NCI-H226 (cell line): ENCODE measurements around the gene LTO1.

Source experiments
- DNase-seq: peaks from one replicate; pipeline ENCODE4 v3.0.0-alpha.2; 2015

The LTO1 gene

DNA sequence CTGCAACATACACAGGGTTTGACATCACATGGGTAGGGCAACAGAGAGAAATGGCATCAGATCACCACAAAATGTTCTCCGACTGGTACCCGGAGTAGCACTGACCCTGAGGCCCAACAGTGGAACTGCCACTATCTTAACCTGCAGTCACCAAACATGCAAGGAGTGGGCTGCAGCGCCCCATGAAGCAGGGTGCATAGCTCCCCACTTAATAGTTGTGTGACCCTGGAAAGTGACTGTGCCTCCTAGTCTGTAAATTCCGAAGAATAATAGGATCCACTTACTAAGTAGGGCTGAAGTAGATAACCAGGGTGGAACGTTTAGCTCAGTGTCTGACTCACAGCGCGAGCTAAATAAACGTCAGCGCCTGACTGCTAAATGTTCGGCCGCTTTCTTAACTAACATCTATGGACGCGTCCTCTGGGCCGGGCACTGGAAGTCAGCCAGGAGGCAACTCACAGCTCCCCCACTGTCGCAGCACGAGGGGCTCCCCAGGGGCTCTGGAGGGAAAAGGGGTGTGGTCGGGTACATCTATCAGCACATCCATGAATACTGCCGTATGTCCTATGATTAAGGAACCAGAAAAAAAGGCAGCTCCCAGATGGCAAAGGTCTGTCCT is 777 bp downstream of the LTO1 start:
- peak; percentile 75 for DNase-seq

DNA sequence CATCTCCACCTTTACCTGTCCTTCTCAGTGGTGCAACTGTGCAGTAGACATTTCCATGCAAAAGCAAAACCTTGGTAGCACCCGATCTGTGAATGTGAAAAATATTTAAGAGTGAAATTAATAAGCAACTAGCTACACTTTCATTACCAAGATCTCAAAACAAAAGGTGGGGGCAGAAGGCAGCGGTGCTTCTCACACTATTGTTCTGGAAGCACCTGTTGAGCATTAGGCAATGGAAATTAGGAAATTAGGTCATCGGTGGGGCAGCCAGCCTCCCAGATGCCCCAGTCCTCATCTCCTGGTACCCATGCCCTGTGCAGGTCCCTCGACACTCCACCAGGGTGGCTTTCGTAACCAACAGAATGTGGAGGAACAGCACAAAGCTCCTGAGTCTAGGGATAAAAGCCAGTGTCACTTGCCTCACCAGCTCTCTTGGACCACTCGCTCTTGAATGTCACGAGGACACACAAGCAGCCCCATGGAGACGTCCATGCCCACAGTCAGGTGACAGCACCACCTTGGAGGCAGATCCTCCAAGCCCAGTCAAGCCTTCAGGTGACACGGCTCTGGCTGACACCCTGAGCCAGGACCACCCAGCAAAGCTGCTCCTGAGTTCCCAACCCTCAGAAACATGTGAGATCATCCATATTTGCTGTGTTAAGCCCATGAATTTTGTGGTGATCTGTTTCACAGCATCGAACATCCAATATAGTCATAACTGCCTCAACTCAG is 3.3 kb downstream of the LTO1 start:
- no peak for DNase-seq

DNA sequence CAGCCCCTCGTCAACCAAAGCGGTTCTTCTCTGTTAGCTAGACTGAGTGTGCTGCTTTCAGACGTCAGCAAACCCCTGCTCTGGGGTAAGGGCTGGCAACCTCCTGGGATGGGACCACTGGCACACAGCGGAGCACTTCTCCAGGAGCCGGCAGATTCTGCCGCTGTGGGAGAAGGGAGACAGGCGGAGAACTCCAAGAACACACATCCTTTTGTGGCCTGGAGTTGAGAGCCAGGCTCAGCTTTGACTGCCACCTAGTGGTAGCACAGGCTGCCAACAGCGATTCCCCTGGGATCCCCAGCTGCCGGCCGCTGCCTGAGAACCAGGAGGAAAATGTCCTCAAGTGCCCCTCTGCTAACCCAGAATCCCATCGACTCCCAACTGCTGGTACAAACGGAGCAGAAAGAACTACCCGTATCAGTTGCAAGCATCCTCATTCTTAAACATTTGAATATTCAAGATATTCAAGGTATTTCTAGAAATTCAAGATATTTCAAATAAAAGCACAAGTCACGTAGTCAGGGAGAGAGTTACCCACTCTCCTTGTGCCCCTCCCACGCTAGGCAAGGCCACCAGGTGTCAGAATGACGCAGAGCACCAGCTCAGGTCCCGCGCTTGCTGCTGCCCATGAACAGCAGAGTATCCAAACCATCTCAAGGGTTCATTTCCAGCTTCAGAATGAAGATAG is 4.9 kb downstream of the LTO1 start:
- DNase-seq, result peak; percentile 48

DNA sequence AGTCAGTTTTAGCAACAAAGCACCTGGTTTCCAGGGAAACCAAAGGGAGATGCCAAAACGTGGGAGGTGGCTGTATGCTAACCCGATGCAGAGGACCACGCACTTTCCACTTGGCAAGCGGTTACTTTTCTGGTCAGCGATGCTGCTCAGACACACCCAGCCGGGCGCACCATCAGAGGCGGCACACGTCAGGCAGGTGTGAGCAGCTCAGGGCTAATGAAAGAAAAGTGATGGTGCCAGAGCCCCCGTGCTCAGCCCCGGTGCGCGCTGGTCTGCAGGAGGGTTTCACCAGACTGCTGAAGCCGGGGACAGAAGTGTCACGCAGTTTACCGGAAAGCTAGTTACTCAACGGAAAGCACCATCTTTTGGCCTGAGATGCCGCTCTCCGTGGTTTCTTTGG is 5.7 kb downstream of the LTO1 start:
- DNase-seq, result no peak

DNA sequence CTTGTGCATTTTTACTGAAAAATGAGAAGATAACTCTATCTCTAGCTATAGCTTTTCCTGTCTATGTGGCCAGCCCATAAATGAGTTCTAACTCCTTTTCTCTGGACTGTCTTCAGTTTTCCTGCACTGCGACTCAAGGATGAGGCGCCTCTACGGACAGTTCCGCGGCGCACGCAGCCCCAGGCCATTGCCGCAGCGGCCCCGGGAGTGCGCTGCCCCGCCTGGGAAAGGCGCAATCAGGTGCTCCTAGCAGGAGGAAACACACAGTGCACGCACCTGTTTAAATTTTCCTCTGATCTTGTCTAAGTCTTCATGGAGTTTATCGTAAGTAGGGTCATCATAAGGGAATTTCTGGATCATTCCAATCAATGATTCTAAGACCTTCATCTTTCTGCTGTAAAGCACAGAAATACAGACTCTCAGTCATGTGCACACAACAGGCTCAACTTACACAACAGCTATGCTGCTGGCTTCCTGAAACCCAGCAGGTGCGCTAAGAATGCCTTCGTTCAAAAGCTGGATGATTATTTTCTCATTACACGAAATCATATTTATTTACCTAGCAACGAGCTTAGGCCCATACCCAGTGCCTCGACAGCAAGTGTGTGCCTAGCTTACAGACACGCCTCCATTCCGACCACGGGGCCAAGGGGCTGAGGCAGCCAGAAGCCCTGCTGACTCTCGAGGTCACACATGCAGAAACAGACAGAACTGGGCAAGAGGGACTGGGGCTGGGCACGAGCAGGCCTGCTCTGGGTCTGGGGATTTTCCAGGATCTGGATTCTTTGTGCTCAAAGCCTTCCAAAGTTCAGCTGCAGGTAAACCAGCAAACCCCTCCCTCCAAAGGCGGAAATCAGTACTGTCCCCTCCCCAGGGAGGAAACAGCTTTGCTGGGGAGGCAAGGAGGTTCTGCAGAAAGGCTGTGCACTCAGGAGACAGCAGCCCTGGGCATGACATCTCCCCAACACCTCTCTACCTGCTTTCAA is 7.2 kb downstream of the LTO1 start:
- DNase-seq, result no peak

DNA sequence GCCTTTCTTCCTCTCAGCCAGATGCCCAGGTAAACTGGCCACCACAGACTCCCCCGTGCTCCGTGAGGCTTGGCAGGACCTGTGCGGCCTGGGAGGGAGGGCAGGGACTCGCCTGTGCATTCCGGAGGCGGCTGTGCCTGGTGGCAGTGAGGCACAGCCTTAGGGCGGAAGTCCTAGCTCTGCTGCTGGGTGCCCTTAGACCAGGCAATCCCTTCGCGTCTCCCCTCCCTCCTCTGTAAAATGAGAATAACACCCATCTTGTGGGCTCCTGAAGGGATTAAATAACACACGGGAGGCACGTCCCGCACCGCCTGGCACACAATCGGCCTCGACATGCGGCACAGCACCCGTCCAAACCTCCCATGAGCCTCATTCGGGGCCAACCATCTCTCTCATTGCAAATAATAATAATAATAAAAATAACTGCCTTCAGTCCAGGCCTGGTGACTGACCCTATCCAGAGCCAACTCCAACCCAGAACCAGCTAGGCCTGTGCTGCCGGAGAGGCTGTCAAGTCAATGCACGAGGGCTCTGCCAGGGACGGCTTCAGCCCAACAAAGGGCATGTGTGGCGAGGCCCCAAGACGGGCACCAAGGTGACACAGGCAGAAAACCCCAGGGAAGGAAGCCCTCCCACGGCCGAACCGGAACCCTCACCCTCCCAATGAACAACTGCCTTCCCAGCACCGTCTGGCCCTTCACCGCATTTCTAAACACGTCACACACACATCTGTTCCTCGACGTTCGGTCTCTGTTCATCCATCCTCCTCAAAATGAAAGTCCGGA is 8.2 kb downstream of the LTO1 start:
- no peak for DNase-seq

DNA sequence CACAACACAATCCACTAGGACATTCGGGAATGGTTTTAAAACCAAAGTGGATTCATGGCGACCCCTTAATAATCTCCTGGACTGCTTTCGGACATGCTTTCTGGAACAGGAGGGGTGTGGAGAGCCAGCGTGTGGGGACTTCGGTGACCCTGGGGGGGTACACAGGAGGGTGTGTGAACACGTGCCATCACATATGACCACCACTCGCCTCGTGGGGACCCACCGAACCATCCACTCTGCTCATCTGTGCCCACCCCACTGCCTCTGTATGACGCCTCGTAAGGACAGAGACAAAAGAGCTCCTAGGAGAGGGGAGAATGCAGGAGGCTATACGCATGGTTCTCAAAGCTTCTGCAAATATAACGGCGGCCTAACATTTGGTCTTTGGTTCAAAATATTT is 8.9 kb downstream of the LTO1 start:
- no peak for DNase-seq

DNA sequence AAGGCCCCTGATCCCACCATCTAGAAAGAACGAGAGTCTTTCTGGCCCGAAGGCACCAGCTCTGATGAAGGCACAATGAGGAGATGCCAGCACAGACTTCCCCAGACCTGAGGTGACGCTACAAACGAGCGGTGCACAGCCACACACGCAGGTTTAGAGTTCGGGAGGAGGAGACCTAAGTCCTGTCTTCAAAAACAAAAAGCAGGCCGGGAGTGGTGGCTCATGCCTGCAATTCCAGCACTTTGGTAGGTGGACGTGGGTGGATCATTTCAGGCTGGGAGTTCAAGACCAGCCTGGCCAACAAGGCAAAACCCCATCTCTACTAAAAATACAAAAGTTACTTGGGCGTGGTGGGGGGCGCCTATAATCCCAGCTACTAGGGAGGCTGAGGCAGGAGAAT is 9.5 kb downstream of the LTO1 start:
- no peak for DNase-seq

DNA sequence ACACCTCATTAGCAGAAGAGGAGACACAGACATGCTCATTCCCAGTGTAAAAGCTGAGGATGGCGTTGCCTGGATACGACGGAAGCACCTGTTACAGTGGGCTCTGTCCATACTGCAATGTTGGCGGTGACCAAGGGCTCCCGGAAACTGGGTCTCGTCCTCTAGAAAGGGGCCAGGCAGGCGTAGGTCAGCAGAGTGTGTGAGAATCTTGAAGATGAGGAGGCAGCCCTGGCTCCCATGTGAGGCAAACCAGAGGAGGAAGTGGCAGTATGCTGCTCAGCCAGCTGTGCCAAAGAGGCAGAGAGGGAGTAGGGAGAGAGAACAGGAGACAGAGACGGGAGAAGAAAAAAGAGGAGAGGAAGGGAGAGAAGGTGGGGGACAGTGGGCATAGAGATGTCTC is 10.3 kb downstream of the LTO1 start:
- DNase-seq, result no peak

DNA sequence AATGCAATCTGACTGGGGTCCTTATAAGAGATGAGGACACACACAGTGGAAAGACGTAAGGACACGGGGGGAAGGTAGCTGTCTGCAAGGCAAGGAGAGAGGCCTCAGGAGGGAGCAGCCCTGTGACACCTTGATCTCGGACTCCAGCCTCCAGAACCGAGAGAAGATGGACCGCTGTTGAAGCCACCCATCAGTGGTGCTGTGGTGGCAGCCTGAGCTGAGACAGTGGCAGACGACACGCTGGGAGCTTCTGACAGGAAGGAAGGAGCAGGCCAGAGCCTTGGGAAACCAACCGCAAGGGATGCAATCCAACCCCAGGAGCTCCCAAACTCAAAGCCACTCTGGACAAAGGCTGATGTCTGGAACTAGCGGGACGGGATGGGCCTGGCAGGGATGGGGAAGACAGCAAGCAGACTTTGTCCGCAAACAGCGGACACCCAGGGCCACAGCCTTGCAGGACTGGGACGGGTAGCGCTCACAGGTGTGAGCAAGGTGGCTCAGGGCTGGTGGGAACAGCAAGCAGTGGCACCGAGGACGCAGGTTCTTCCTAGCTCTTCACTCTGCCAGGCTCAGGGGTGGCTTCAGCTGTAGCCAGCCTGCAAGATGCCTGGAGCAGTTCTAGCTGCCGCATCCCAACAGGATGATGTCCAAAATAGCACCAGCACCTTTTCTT is 10.9 kb downstream of the LTO1 start:
- DNase-seq, result no peak

DNA sequence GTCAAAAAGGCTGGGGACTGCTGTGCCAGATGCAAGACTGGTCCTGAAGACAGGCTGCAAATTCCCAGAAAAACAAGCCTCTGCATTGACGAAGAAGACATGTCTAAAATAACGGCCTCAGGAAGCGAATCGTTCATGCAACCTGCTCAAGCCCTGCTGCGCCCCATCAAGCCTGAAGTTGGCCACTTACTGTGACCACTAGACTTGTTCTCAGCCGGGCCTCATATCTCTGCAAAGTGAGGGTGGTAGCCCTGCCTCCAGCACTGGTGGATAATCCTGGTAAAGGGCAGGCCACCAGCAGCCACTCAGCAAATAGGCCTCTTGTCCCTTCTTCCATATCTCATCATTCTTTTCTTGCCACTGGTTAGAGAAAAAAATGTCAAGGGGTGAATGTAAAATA is 11.8 kb downstream of the LTO1 start:
- DNase-seq, result no peak

DNA sequence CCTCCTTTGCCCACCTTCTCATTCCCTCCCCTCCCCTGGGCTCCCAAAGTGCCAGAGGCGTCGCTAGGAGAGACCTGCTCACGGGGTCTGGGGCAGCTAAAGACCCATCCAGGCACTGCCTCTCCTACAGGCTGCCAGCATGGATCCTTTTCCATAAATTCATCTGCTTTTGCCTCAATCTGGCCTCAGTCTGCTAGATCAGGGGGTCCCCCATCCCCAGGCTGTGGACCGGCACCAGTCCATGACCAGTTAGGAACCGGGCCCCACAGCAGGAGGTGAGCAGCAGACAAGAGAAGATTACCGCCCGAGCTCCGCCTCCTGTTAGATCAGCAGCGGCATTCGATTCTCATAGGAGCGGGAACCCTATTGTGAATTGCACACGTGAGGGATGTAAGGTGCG is 12.3 kb downstream of the LTO1 start:
- no peak for DNase-seq

DNA sequence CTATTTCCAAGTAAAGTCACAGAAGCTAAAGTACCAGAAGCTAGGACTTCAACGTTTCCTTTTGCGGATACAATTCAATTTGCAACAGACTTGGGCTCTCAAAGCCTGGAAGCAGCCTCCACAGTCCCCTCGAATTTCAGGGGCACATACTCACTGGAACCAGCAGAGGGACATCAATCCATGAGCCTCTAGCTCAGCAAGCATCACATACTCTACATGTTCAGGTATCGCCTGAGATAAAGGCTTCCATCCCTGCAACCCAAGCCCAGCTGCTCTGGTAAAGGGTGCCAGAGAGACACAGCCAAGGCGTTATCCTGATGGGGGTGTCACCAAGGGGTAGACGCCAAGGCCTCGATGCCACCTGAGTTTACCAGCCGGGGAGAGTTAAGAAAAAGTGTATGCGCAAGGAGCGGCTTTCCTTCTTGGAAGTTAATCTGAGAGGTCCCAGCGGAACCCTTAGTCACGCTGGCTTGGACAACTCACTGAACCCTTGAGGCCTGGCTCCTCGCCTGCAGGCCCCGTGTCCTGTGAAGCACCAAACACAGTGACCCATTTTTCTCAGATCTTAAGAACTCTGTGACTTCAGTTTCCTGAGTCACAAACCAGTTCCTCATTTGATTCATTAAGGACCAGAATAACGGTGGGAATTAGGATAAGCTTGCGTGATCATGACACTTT is 13.0 kb downstream of the LTO1 start:
- no peak for DNase-seq

DNA sequence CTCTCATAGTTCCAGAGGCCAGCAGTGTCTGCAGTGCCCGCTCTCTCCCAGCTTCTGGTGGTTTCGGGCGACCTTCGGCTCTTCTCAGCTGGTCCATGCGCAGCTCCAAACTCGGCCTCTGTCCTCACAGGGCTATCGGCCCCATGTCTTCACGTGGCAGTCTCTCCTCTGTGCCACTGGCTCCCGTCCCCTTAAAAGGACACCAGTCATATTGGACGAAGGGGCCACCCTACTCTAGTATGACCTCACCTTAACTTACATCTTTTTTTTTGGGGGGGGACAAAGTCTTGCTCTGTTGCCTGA is 13.8 kb downstream of the LTO1 start:
- no peak for DNase-seq

DNA sequence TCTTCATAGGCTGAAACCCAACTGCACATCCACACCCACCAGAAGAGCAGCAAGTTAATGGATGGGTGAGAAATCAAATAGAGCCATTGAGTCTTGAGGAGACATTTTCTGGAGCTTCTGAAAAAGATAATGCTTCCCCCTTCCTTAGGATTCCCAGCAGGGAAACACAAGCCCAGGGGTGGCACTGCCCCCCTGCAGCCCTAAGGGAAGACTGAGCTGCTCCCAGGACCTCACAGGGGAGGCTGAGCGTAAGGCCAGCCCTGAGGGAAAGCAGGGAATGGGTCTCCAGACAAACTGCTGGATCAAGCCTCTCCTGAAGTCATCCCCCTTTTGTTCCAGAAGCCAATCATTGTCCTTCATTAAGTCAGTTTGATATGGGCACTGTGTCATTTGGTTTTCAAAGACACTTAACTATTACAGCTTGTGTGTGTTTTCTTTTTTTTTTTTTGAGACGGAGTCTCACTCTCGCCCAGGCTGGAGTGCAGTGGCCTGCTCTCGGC is 15.1 kb downstream of the LTO1 start:
- DNase-seq, result no peak

DNA sequence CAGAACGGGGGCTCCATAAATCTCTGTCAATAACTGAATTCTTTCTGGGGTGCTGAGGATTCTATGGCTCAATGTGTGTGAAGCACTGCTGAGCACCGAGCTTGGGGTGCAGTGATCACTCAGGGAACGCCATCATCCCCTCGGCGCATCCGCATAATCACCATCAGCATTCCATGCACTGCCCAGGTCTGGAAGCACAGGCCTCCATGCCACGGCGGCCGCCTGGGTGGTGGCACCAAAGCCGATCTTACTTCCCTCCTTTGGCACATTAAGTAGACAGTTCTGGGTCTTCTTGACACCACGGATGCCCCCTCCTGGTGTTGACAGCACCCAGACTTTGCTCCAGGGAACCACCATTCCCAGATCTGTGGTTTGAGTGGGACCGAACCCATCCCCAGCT is 15.6 kb downstream of the LTO1 start:
- DNase-seq, result no peak

DNA sequence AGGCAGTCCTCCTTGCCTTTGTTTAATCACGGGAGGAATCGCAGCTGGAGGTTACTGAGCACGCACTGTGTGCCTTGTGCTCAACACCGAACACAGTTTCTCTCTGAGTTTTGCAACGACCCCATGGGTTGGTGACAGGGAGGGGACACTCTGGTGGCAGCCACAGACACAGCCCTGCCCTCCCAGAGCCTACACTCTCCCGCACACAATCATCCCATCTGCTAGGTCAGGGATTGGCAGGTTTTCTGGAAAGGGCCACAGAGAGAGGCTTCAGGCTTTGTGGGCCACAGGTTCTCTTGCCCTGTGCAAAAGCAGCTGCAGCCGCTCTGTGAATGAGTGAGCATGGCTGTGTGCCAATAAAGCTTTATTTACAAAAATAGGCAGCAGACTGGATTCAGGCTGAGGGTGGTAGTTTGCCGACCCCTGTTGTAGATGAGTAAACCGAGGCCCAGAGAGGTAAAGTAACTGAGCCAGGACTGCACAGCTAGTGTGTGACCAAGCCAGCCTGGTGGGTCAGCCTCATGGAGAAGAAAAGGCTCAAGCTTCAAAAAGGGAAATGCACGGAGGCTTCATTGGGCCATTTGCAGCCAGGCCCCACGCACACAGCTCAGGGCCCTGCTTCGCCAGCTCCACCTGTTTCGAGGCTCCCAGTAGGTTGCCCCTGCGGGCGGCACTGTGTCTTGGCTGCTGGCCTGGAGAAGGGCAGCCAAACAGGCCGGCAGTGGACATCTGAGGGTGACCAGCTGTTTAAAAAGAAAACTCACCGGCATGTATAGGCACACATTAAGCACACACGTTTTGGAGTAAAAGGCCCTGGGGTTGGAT is 16.3 kb downstream of the LTO1 start:
- no peak for DNase-seq

DNA sequence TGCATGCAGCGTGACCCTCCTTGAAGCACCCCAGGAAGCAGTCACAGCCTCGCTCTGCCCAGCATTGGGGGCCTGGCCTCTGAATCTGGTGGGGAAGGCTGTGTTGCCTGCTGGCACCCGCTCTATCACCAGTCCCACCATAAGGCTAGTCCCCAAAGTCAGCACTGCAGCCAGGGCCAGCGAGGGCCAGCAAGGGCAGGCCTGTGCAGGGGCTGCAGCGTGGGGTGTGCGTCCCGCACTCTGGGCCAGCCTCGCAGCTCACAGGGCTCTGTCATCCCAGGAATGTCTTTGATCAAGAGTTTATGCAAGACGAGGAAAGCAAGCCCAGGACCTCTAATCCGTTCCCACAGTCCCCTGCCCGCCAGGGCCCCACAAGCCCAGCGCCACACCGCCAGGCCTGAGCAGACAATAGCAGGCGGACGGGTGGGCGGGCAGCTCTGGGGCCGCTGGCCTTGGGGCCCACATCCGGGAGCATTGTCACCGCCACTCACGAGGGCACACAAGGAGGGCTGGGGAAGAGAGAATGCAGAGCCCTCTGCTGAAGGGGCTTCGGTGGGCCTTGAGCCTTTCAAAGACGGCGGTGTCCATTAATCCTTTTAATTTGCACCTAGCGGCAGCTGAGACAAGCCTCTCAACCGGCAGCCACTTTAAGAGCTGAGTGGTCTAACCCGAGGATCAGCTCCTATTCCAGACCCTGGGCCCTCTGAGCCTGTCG is 17.1 kb downstream of the LTO1 start:
- no peak for DNase-seq

DNA sequence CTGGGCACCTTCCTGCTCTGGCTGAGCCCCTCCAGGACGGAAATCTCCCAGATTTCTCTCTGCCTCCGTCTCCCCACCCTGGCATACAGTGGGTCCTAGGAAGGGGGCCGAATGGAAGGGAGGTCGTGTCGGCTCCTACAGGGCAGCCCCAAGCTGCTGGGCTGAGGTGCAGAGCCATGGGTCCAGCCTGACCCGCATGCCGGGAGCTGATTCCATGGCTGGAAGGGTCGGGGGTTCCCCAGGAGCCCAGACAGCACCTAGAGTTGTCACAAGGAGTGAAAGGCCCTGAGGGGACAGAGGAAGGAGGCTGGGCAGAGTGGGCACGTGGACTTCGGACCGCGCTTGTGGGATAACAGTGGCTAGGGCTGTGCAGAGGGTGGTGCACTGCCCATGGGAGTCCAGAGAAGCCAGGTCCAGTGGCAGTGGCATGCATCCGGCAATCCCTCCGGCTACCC is 17.7 kb downstream of the LTO1 start:
- DNase-seq, result no peak
